Measurements from ENCODE around the gene SPRN.

GRCh38 chr10:133446979-133447378, 22.6 kb upstream of the SPRN start:
- TF ChIP-seq CTCF (conservative IDR thresholded peaks at IDR 0.05) (no peak), EZH2 (IDR thresholded peaks at IDR 0.05; ENCODE audit: low read depth) (no peak)

Data from PC-9 (cell line).